ENCODE results near the gene PCYT2. TPM values are rescaled to one million over a fixed set of nuclear protein-coding genes. Genes with fewer than 3 reads are reported as not detected.

Gene PCYT2
- total RNA-seq, 4 donors from 2014 or later = 37.2 to 424 (median 77.1) TPM

Other genes with a start within 250 kb of the PCYT2 start
- 10 to 100 TPM; 21.4 to 63.6 (median 41.2) TPM for gene OXLD1, start 244.8 kb downstream of the PCYT2 start, total RNA-seq
- 10 to 100 TPM in 3 of 4 donors, 1 to 10 TPM in 1; 7.6 to 21.3 (median 13.5) TPM for gene CCDC137, start 244.7 kb downstream of the PCYT2 start, total RNA-seq
- 10 to 100 TPM; 16.3 to 52.0 (median 33.1) TPM for gene ARL16, start 227.6 kb downstream of the PCYT2 start, total RNA-seq
- gene HGS, start 227.4 kb downstream of the PCYT2 start, total RNA-seq = 100 to 1,000 TPM in 3 of 4 donors, 10 to 100 TPM in 1; 96.1 to 205 (median 150) TPM
- 100 to 1,000 TPM in 3 of 4 donors, 10 to 100 TPM in 1; 75.4 to 206 (median 114) TPM for gene MRPL12, start 208.0 kb downstream of the PCYT2 start, total RNA-seq
- 10 to 100 TPM; 25.1 to 64.8 (median 46.6) TPM for gene SLC25A10, start 199.1 kb downstream of the PCYT2 start, total RNA-seq
- gene GCGR, start 107.2 kb downstream of the PCYT2 start, total RNA-seq = under 1 TPM in 2 of 4 donors, not detected in 2; 0.14 to 0.64 TPM
- 10 to 100 TPM; 23.3 to 44.0 (median 33.2) TPM for gene MCRIP1, start 78.1 kb downstream of the PCYT2 start, total RNA-seq
- gene PPP1R27, start 76.3 kb downstream of the PCYT2 start, total RNA-seq = under 1 TPM in 1 of 4 donors, not detected in 3; 0.68 TPM
- gene P4HB, start 50.9 kb downstream of the PCYT2 start, total RNA-seq = 100 to 1,000 TPM; 486 to 732 (median 556) TPM
- 100 to 1,000 TPM; 189 to 480 (median 323) TPM for gene ARHGDIA, start 40.1 kb downstream of the PCYT2 start, total RNA-seq
- 10 to 100 TPM; 23.1 to 47.7 (median 36.7) TPM for gene ALYREF, start 19.8 kb downstream of the PCYT2 start, total RNA-seq
- 100 to 1,000 TPM in 1 of 4 donors, 10 to 100 TPM in 3; 56.7 to 126 (median 86.6) TPM for gene ANAPC11, start 19.7 kb downstream of the PCYT2 start, total RNA-seq
- gene NPB, start 9.2 kb downstream of the PCYT2 start, total RNA-seq = under 1 TPM in 1 of 4 donors, not detected in 3; 0.41 TPM
- 100 to 1,000 TPM in 2 of 4 donors, 10 to 100 TPM in 2; 76.5 to 315 (median 172) TPM for gene SIRT7, start 6.8 kb upstream of the PCYT2 start, total RNA-seq
- gene MAFG, start 16.3 kb upstream of the PCYT2 start, total RNA-seq = 10 to 100 TPM; 22.4 to 34.4 (median 24.3) TPM
- gene PYCR1, start 25.9 kb upstream of the PCYT2 start, total RNA-seq = 100 to 1,000 TPM in 1 of 4 donors, 10 to 100 TPM in 2, not detected in 1; 16.4 to 257 (median 20.5) TPM
- not detected for gene MYADML2, start 35.8 kb upstream of the PCYT2 start, total RNA-seq
- gene NOTUM, start 49.8 kb upstream of the PCYT2 start, total RNA-seq = not detected
- gene ASPSCR1, start 66.2 kb upstream of the PCYT2 start, total RNA-seq = 10 to 100 TPM; 21.0 to 61.7 (median 41.3) TPM
- gene CENPX, start 111.5 kb upstream of the PCYT2 start, total RNA-seq = 100 to 1,000 TPM in 2 of 4 donors, 10 to 100 TPM in 2; 85.4 to 131 (median 104) TPM
- 10 to 100 TPM; 12.7 to 40.6 (median 23.5) TPM for gene LRRC45, start 111.9 kb upstream of the PCYT2 start, total RNA-seq
- 10 to 100 TPM in 1 of 4 donors, 1 to 10 TPM in 3; 2.6 to 11.1 (median 5.0) TPM for gene RAC3, start 120.3 kb upstream of the PCYT2 start, total RNA-seq
- gene DCXR, start 126.3 kb upstream of the PCYT2 start, total RNA-seq = 100 to 1,000 TPM in 1 of 4 donors, 10 to 100 TPM in 3; 49.4 to 117 (median 71.3) TPM
- 10 to 100 TPM; 33.2 to 92.0 (median 48.8) TPM for gene RFNG, start 140.4 kb upstream of the PCYT2 start, total RNA-seq
- gene GPS1, start 140.5 kb upstream of the PCYT2 start, total RNA-seq = 100 to 1,000 TPM in 2 of 4 donors, 10 to 100 TPM in 2; 42.0 to 160 (median 85.5) TPM
- 100 to 1,000 TPM in 3 of 4 donors, 10 to 100 TPM in 1; 98.6 to 306 (median 132) TPM for gene DUS1L, start 154.4 kb upstream of the PCYT2 start, total RNA-seq
- 100 to 1,000 TPM in 2 of 4 donors, 10 to 100 TPM in 2; 25.1 to 185 (median 99.4) TPM for gene FASN, start 186.8 kb upstream of the PCYT2 start, total RNA-seq